WERI-Rb-1 (cell line): ENCODE data around the gene KCNK17.
A peak's percentile ranks its signal among the peaks of the same experiment; 100 is the strongest.

Experiments
- DNase-seq: peaks from one replicate; pipeline ENCODE4 v3.0.0-alpha.2; 2020
- H3K27ac ChIP-seq: fragments of 250-450 bp; sonication (Bioruptor Pico); 2 replicates; pipeline ENCODE4 v1.5.1; 2020; ENCODE audit warnings: mild to moderate bottlenecking, moderate library complexity
- H3K27me3 ChIP-seq: fragments of 250-450 bp; sonication (Bioruptor Pico); 2 replicates; pipeline ENCODE4 v1.5.1; 2021; ENCODE audit warnings: mild to moderate bottlenecking, low read depth, moderate library complexity; ENCODE audit not compliant: insufficient read depth, severe bottlenecking
- H3K36me3 ChIP-seq: fragments of 250-450 bp; sonication (Bioruptor Pico); 2 replicates; pipeline ENCODE4 v1.5.1; 2020; ENCODE audit warnings: mild to moderate bottlenecking, moderate library complexity
- H3K4me3 ChIP-seq: 2 replicates; pipeline ENCODE4 v1.5.1; 2011; ENCODE audit warnings: low read depth, mild to moderate bottlenecking, control low read depth, low read length
- H3K9me3 ChIP-seq: fragments of 250-450 bp; sonication (Bioruptor Pico); 2 replicates; pipeline ENCODE4 v1.5.1; 2021; ENCODE audit warnings: mild to moderate bottlenecking, moderate library complexity; ENCODE audit not compliant: severe bottlenecking
- CTCF ChIP-seq: IDR thresholded peaks from 2 replicates; pipeline ENCODE4 v1.5.1; 2011; ENCODE audit warnings: low read depth, mild to moderate bottlenecking, control low read depth, inconsistent platforms, low read length

The KCNK17 gene

GRCh38 chr6:39347206-39347605 lies 33.0 kb upstream of the KCNK17 start:
- no peaks in the 10 kb centered on the region for H3K27me3 ChIP-seq
- H3K9me3 ChIP-seq = no peaks in the 10 kb centered on the region
- H3K27ac ChIP-seq = no peak overlapping the region
- TF ChIP-seq CTCF = no peak
- no peak overlapping the region for H3K4me3 ChIP-seq
- no peaks in the 10 kb centered on the region for H3K36me3 ChIP-seq
- DNase-seq = no peak

GRCh38 chr6:39344821-39345280 lies 30.6 kb upstream of the KCNK17 start:
- DNase-seq = peak; percentile 43
- no peak overlapping the region for H3K4me3 ChIP-seq
- TF ChIP-seq CTCF = no peak
- no peaks in the 10 kb centered on the region for H3K27me3 ChIP-seq
- H3K27ac ChIP-seq = no peak overlapping the region
- no peaks in the 10 kb centered on the region for H3K9me3 ChIP-seq
- H3K36me3 ChIP-seq = no peaks in the 10 kb centered on the region

- no peaks in the 10 kb centered on the region for H3K27me3 ChIP-seq
- H3K36me3 ChIP-seq = no peaks in the 10 kb centered on the region
- H3K27ac ChIP-seq = no peak overlapping the region
- H3K4me3 ChIP-seq = no peak overlapping the region
- H3K9me3 ChIP-seq = no peaks in the 10 kb centered on the region
- TF ChIP-seq CTCF = peak; percentile 28
- no peak for DNase-seq
Measured at GRCh38 chr6:39343396-39343870, 29.2 kb upstream of the KCNK17 start.

- H3K27ac ChIP-seq = no peak overlapping the region
Measured at GRCh38 chr6:39342692-39343395, 28.6 kb upstream of the KCNK17 start.

GRCh38 chr6:39341937-39342336 lies 27.7 kb upstream of the KCNK17 start:
- Histone ChIP-seq H3K36me3 (no peaks in the 10 kb centered on the region), H3K27me3 (no peaks in the 10 kb centered on the region), H3K9me3 (no peaks in the 10 kb centered on the region), H3K4me3 (no peak overlapping the region), H3K27ac (no peak overlapping the region)
- DNase-seq = no peak
- TF ChIP-seq CTCF = no peak

More at GRCh38 chr6:39342692-39343395, 28.6 kb upstream of the KCNK17 start:
- TF ChIP-seq CTCF = no peak
- Histone ChIP-seq H3K9me3 (no peaks in the 10 kb centered on the region), H3K4me3 (no peak overlapping the region), H3K36me3 (no peaks in the 10 kb centered on the region), H3K27me3 (no peaks in the 10 kb centered on the region)
- no peak for DNase-seq

- no peak for DNase-seq
- H3K36me3 ChIP-seq = no peaks in the 10 kb centered on the region
- TF ChIP-seq CTCF = no peak
- no peak overlapping the region for H3K4me3 ChIP-seq
- no peaks in the 10 kb centered on the region for H3K27me3 ChIP-seq
- H3K27ac ChIP-seq = no peak overlapping the region
- no peaks in the 10 kb centered on the region for H3K9me3 ChIP-seq
Measured at GRCh38 chr6:39341352-39341751, 27.1 kb upstream of the KCNK17 start.
